PC-9 (cell line): ENCODE measurements around the gene RTCB.

Experiments
- CTCF ChIP-seq: fragments of 200-600 bp; sonication (generic); conservative IDR thresholded peaks from 2 replicates; pipeline ENCODE4 v1.6.1; 2017; ENCODE audit warnings: mixed run types, antibody characterized with exemption, mild to moderate bottlenecking, moderate library complexity
- EZH2 ChIP-seq: fragments of 200-600 bp; sonication (generic); IDR thresholded peaks from 2 replicates; pipeline ENCODE4 v1.8.0; 2017; ENCODE audit warnings: antibody characterized with exemption, low read depth

GRCh38 chr22:32407312-32407711, 4.7 kb downstream of the RTCB start:
- no peak for TF ChIP-seq CTCF
- no peak for TF ChIP-seq EZH2
